Suppressor macrophage treated with lipopolysaccharide for 4 hours (primary cell): Measurements from ENCODE around the gene FIGLA.

Source experiments
- DNase-seq: peaks from one replicate; pipeline ENCODE4 v3.0.0-alpha.2; 2020

FIGLA gene

DNA sequence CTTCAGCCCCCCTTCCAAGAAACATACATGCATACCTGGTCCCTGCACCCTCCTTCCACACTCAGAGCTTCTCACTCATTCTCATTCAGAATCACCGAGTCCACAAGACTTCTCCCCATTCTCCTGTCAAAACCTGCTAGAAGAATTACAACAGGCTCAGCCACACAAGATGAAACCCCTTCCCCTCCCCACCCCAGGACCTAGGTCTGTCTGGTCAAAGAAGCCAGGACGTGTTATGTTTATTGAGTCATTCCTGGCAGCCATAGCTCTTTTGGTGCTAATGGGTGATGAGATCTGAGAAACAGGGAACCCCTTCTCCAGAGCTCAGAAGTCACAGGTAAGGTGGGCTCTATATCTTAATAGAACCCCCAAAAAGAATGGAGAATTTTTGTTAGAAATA, 21.0 kb downstream of the FIGLA start:
- no peak for DNase-seq

- DNase-seq, result no peak
Observed at GRCh38 chr2:70768590-70769085, 21.8 kb downstream of the FIGLA start.

DNA sequence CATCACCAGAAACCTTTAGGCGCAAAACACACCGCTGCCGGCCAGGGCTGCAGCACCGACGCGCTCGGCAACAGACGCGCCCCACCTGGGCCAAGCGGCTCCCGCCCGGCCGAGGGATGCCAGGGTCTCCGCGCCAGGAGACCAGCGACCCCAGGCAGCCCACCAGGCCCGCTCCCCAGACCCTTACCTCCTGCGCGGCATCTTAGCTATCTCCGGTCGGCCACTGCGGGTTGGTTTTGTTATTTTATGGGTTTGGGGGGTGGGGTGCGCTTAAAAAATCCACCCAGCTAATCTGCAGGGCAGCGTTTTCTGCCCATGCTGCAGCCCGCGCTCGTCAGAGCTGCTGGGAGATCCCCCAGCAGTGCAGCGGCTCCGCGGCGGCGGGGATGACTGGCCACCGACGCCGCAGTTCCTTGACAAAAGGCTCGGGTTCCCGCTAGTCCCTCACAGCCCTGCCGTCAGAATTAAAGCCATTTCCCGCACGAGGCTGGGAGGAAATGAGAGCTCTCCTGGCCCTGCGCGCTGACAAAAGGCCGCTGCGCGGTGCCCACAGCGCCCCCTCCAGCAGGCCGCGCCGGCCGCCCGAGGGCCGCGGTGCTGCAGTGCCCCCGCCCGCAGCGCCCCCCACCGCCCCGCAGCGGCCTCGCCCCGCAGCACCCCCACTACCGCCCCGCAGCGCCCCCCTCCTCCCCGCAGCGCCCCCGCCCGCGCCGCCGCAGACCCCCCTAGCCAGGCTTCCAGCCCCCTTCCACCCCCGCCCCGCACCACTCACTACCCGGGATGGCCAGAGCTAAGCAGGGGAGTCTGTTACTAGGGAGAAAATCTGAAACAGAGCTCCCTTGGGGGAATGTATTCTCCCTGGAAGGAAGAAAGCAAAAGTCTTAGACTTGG, 22.5 kb downstream of the FIGLA start, which contains the start of gene ADD2:
Gene ADD2 (minus strand): TSS at position 502 of the 891 bp plus-strand sequence. CDS start 61,792 bp downstream, outside the sequence.
- peak; percentile 88 for DNase-seq

DNA sequence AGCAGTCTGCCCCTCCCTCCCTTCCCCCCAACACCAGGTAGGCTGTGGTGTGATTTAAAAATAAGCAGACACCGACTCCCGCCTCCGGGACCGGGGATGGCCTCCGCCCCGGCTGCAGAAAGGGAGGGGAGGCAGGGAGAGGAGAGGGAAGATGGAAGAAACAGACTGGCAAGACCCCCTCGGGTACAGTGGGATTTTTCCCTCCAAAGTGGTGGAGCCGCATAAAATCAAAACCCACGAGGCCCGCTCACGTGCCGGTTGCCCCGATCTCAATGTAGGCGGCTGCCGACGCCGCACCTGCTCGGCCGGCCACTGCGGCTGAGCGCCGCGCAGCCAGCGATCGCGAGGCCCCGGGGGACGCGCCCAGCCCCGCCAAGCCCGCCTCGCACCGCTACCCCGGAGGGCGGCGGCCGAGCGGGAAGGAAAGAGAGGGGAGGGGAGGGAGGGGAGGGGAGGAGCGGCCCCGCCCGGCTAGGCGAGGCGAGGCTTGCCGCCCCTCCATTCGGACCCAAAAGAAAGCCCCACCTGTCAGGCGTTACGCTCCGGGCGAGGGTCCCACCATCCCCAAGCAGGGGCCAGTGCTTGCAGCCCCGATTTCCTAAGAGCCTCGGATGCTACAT, 23.3 kb downstream of the FIGLA start:
- no peak for DNase-seq

GRCh38 chr2:70766357-70767078, 23.9 kb downstream of the FIGLA start:
- peak; percentile 28 for DNase-seq

DNA sequence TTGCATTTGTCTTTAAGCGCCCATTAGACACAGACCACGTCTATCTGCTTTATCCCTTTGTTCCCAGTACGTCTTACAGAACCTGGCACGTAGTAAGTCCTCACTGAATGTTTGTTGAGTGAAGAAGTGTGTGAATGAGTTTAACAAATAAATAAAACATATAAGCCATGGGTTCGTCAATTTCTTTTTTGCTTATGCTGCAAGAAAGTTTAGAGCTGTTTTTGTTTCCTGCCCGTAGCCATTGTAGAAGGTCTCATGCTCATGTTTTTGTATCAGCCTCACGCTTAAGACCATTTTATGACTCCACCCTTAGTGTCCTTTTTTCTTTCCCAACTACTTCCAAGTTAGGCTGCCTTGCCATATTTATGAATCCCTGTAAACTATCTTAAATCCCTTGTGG, 24.9 kb downstream of the FIGLA start:
- no peak for DNase-seq

DNA sequence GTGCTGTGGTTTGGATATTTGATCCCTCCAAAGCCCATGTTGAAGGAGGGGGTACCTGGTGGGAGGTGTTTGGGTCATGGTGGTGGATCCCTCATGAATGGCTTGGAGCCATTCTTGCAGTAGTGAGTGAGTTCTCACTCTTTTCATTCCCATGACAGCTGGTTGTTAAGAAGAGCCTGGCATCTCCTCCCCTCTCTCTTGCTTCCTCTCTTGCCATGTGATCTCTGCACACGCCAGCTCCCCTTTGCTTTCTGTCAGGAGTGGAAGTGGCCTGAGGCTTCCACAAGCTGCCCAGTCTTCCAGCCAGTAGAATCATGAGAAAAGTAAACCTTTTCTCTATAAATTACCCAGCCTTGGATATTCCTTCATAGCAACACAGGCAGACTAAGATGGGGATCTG, 31.0 kb downstream of the FIGLA start:
- peak; percentile 15 for DNase-seq

GRCh38 chr2:70757966-70758365, 32.5 kb downstream of the FIGLA start:
- no peak for DNase-seq

DNA sequence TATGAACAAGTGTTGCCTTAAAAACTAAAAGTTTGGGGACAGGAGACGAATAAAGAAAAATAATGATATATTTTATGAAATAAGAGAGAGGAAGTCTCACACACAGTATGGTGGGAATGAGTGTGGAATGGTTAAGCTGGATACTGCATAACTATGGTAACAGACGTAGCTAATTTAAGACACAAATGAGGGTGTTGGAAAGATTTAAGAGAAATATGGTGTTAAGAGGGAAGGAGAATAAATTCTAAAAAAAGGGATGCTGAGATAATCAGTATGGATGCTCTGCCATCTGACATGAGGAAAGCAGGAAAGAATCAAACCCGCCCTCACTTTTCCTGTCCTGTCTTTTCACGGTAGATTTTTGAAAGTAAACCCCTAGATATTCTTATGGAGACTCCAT, 33.1 kb downstream of the FIGLA start:
- no peak for DNase-seq

GRCh38 chr2:70756128-70756527, 34.3 kb downstream of the FIGLA start:
- no peak for DNase-seq

DNA sequence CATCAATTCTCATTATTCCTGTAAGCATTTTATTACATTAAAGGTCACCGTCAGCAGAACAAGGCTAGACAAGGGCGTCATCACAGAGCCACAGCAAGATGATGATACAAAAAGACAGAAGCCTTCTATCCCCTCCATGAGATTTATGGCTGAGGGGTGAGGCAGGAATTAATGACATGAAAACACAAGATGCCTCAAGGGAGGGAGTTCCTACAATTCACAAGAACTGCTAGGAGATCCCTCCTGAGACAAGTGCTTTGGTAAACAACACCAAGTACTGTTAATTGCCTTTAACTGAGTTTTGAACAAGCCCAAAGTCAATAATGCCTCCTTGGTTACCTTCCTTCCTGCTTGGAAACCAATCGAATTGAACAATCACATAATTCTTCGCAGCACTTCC, 36.5 kb downstream of the FIGLA start:
- DNase-seq, result no peak

DNA sequence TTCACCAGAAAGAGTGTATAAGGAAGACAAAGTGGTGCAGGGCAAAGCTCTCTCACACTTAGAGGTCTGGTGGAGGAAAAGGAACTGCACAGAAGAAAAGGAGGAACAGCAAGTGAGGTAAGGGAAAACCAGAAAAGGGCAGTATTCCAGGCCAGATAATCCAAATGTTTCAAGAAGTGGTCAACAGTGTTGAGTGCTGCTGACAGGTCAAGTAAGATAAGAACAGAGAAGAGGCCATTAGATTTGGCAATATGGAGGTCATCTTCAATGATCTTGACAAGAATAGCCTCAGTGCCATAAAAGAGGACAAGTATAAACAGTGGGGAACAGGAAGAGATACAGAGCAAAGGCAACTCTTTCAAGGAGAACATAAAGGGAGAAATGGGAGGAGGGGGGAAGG, 37.4 kb downstream of the FIGLA start:
- no peak for DNase-seq

- DNase-seq, result no peak
Observed at GRCh38 chr2:70752396-70752795, 38.0 kb downstream of the FIGLA start.

- DNase-seq, result no peak
Observed at GRCh38 chr2:70751881-70752280, 38.6 kb downstream of the FIGLA start.

DNA sequence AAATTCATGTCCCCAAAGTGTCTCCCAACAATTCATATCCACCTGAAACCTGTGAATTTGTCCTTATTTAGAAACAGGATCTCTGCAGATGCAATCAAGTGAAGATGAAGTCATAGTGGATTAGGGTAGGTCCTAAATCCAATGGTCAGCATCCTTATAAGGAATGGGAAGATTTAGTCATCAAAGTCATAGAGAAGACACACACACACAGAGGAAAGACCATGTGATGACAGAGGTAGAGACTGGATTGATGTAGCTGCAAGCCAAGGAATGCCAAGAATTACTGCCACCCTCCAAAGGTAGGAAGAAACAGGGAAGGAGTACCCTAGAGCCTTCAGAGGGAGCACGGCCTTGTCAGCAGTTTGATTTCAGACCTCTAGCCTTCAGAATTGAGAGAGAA, 40.1 kb downstream of the FIGLA start:
- no peak for DNase-seq

- no peak for DNase-seq
Observed at GRCh38 chr2:70748002-70748784, 42.2 kb downstream of the FIGLA start.

DNA sequence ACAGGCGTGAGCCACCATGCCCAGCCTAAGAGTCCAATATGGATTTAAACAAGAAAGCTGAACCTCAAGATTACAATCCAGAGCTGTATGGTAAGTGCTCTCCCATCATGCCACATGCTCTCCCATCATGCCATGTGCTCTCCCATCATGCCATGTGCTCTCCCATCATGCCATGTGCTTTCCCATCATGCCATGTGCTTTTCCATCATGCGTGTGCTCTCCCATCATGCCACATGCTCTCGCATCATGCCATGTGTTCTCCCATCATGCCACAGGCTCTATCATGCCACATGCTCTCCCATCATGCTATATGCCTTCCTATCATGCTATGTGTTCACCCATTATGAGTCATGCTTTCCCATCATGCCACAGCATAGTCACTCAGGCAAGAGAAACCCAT, 43.2 kb downstream of the FIGLA start:
- no peak for DNase-seq

GRCh38 chr2:70746094-70746974, 44.1 kb downstream of the FIGLA start:
- DNase-seq, result no peak

- no peak for DNase-seq
Observed at GRCh38 chr2:70745276-70745825, 45.1 kb downstream of the FIGLA start.

DNA sequence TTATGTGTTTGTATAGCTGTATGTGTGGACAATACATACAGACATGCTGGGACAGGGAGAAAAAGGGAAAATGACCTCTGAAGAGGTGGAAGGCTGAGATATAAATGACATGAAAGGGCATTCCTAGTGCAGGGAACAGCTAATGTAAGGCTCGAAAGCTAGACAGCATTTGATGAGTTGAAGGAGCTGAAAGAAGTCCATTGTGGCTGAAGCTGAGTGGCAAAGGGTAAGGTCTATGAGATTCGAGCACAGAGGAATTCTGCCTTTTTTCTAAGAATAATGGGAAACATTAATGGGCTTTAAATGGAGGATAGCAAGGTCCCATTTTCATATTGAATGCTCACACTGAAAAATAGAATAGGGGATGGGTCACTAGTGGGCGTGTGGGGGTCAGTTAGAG, 46.0 kb downstream of the FIGLA start:
- no peak for DNase-seq

DNA sequence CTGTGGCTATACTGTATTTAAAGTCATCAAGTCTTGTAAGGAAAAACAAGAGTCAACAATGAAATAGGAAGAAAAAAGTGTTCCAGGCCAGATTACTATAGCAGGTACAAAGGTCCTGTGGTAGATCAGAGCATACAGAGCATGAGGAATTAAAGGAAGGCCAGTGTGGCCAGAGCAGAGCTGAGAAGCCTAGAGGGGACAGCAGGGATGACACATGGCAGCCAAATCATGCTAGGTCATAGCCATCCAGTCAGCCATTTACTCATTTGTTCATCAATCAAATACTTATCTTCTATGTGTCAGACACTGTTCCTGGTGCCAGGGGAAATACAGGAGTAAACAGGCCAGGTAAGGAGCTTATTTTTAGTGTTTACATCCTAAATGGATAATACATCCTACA, 46.8 kb downstream of the FIGLA start:
- DNase-seq, result no peak
